Adrenal gland (tissue), 5 donors: ENCODE results near the gene DPP9.

Experiments used
- POLR2A ChIP-seq, 2 donors: fragments of 450-650 bp; IDR thresholded peaks; one replicate each; pipeline ENCODE4 v1.6.1; 2017; ENCODE audit warnings: antibody characterized with exemption in 2 of 2, mild to moderate bottlenecking in 2 of 2, moderate library complexity in 1 of 2
- TF ChIP-seq, protein P1 (sequence below), 6 experiments: fragments of 450-650 bp in 4 of 6; fragments of 200-600 bp in 2 of 6; sonication (generic) in 1 of 6; IDR thresholded peaks; 1 replicate in 5 of 6; 2 replicates in 1 of 6; pipeline versions ENCODE4 v1.5.1 to v1.8.0; 2016 to 2021; ENCODE audit warnings: antibody characterized with exemption in 6 of 6, mild to moderate bottlenecking in 2 of 6, moderate library complexity in 1 of 6
- donor health status: DM: no; HTN: no; CAD: no.

DNA sequence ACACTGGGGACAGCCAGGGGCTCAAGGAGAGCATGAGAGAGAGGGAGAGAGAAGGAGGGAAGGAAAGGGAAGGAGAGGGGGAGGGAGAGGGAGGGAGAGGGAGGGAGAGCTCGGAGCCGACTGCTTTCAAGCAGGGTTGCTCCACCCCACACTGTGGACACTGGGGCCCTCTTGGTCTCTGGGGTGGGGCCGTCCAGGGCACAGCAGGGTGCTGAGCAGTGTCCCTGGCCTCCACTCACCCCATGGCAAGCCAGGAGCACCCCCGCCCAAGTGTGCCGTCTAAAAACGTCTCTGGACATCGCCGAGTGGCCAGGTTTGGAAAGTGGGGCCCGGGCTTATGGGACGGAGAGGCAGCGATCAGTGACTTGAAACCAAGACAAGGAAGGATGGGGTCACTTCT is 20.9 kb downstream of the DPP9 start:
- TF ChIP-seq, protein P1, sequence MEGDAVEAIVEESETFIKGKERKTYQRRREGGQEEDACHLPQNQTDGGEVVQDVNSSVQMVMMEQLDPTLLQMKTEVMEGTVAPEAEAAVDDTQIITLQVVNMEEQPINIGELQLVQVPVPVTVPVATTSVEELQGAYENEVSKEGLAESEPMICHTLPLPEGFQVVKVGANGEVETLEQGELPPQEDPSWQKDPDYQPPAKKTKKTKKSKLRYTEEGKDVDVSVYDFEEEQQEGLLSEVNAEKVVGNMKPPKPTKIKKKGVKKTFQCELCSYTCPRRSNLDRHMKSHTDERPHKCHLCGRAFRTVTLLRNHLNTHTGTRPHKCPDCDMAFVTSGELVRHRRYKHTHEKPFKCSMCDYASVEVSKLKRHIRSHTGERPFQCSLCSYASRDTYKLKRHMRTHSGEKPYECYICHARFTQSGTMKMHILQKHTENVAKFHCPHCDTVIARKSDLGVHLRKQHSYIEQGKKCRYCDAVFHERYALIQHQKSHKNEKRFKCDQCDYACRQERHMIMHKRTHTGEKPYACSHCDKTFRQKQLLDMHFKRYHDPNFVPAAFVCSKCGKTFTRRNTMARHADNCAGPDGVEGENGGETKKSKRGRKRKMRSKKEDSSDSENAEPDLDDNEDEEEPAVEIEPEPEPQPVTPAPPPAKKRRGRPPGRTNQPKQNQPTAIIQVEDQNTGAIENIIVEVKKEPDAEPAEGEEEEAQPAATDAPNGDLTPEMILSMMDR (IDR thresholded peaks at IDR 0.05): no peak
- TF ChIP-seq POLR2A (IDR thresholded peaks at IDR 0.05): no peak
